Small intestine (tissue), 7 donors: ENCODE measurements around the gene CCT3. TPM values are rescaled to one million over a fixed set of nuclear protein-coding genes. Genes with fewer than 3 reads are reported as not detected.
"Not testable (repeated sequence)": the region's sequence is repeated elsewhere in the genome, so short reads cannot be mapped to it uniquely, and the experiment has no call there.

ENCODE experiments used
- DNase-seq, 2 donors: peaks; one replicate each; pipeline versions ENCODE4 v3.0.0 to v3.0.0-alpha.2; 2013
- FAIRE-seq: peaks from 2 replicates; lab custom pipeline; 2012; peaks lifted over from hg19 to GRCh38; lab: Jason Lieb, UNC
- H3K27ac ChIP-seq, 3 donors: one replicate each; pipeline ENCODE4 v1.5.1; 2013; ENCODE audit warnings: low read length in 2 of 3, mild to moderate bottlenecking in 2 of 3, control low read depth in 1 of 3, inconsistent platforms in 1 of 3, low read depth in 1 of 3, moderate library complexity in 1 of 3
- H3K27me3 ChIP-seq, 3 donors: one replicate each; pipeline ENCODE4 v1.6.1; 2013; ENCODE audit warnings: low read length in 3 of 3, inconsistent platforms in 1 of 3; ENCODE audit not compliant: control insufficient read depth in 3 of 3, insufficient read depth in 3 of 3
- H3K36me3 ChIP-seq, 3 donors: one replicate each; pipeline ENCODE4 v1.6.1; 2013; ENCODE audit warnings: low read length in 3 of 3, inconsistent platforms in 1 of 3, low read depth in 1 of 3, mild to moderate bottlenecking in 1 of 3, moderate library complexity in 1 of 3; ENCODE audit not compliant: control insufficient read depth in 3 of 3, insufficient read depth in 2 of 3
- H3K4me1 ChIP-seq, 3 donors: one replicate each; pipeline ENCODE4 v1.6.1; 2013; ENCODE audit warnings: low read length in 2 of 3, inconsistent platforms in 1 of 3, low read depth in 1 of 3, mild to moderate bottlenecking in 1 of 3, moderate library complexity in 1 of 3; ENCODE audit not compliant: control insufficient read depth in 3 of 3, insufficient read depth in 2 of 3
- H3K4me3 ChIP-seq, 3 donors: one replicate each; pipeline ENCODE4 v1.5.1; 2013; ENCODE audit warnings: low read length in 3 of 3, control low read depth in 1 of 3, inconsistent platforms in 1 of 3, low read depth in 1 of 3, mild to moderate bottlenecking in 1 of 3, moderate library complexity in 1 of 3
- H3K9me3 ChIP-seq, 2 donors: one replicate each; pipeline ENCODE4 v1.6.1; 2013; ENCODE audit warnings: low read depth in 1 of 2, low read length in 1 of 2; ENCODE audit not compliant: control insufficient read depth in 2 of 2, insufficient read depth in 1 of 2
- WGBS, 3 donors: extraction: QIAGEN DNeasy Blood & Tissue Kit; methylation state at CpG; one replicate each; pipeline ENCODE4 v1.1.7; 2013; 5-methylcytosine and 5-hydroxymethylcytosine counted together
- polyA plus RNA-seq, 4 donors: library from polyadenylated mRNA; stranded (reverse) in 3 of 4; unstranded in 1 of 4; fragments of 200-250 nt in 3 of 4; fragments of 120-200 nt in 1 of 4; gene quantifications; one replicate each; pipeline versions ENCODE4 v1.2.1 to v1.2.3, GENCODE V29; 2013
- donor health status: healthy with polysubstance abuse.
- donor health status: control.
- donor health status: control.
- donor health status: Bipolar disorder and iron deficiency.
- donor health status: healthy.

The CCT3 gene
- polyA plus RNA-seq, 4 donors: 113 to 187 (median 155) TPM

DNA sequence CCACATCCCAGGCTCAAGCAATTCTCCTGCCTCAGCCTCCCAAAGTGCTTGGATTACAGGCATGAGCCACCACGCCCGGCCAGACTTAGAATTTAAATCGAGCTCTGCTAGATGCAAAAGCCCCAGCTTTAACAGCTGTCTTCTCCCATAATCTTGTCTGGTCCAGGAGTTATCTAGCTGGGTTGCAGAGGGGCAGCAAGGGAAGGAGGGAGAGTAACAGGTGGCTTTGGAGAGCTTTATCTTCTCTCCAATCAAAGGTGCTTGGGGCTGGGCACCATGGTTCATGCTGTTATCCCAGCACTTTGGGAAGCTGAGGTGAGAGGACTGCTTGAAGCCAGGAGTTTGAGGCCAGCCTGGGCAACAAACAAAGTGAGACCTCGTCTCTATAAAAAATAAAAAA, 34.8 kb upstream of the CCT3 start:
- FAIRE-seq (no peak), DNase-seq (no peak)
- H3K9me3 ChIP-seq: no peaks in the 10 kb centered on the region
- peaks cover 0 to 60% (median 0%) of the 10 kb centered on the region in 3 donors for H3K4me1 ChIP-seq
- no peak overlapping the region for H3K27ac ChIP-seq
- H3K4me3 ChIP-seq: no peak overlapping the region
- WGBS, 3 donors: 74 to 77% (median 76%) methylated on average over 4 of the region's 4 CpGs
- H3K27me3 ChIP-seq: peaks cover 0 to 2% (median 0%) of the 10 kb centered on the region in 3 donors
- H3K36me3 ChIP-seq: peaks cover 0 to 19% (median 0%) of the 10 kb centered on the region in 3 donors

DNA sequence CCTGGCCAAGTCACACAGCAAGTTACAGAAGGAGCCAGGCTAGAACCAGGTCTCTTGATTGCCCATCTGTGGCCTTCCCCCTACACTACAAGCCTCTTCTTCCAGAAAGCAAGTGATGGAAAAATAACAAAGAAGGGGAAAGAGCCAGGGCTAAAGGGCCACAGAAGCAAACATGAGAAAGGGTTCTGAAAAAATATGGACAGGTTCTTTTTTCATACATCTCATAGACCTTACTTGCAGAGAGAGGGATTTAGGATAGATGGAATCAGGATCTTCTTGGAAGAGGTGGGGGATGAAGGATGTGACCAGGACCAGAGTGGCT, 34.1 kb upstream of the CCT3 start:
- no peak for DNase-seq
- Histone ChIP-seq H3K36me3 (peaks cover 0 to 13% (median 0%) of the 10 kb centered on the region in 3 donors), H3K9me3 (no peaks in the 10 kb centered on the region), H3K27me3 (peaks cover 0 to 2% (median 0%) of the 10 kb centered on the region in 3 donors), H3K27ac (peak overlapping the region in 1 of 3 donors; percentile 75), H3K4me3 (no peak overlapping the region), H3K4me1 (peaks cover 0 to 64% (median 0%) of the 10 kb centered on the region in 3 donors)
- FAIRE-seq: no peak

DNA sequence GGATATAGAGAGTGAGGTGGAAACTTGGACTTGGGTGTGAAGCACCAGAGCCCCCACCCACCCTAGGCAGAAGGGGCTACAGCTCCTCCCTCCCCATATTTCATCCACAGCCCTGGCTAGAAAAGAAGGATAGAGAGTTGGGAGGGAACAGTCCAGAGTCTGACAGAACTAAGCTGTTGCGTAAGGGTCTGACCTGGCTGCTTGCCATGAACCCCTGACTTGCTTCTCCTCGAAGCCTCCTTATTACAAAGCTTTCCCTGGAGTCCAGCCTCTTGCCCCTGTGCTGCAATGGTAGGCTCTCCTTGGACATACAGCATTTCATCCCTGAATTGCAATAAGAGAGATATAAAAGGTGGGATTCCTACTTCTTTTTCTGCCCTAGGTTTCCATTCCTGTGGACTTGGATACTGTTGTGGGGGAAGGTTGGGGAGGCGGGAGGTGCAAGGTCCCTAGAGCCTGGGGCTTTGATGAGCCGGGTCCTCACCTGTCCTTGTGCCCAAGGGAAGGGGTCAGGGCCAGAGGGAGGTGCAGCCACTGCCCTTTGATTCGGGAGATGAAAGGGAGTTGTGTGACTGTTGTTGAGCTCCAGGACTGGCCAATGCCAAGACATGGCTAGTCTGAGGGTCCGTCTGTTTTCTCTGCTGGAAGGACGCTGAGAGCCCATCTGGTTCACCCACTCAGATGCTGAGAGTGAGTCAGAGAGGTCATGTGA, 33.6 kb upstream of the CCT3 start:
- DNase-seq (peak; percentile 51 to 94), FAIRE-seq (no peak)
- Histone ChIP-seq H3K36me3 (peaks cover 0 to 8% (median 0%) of the 10 kb centered on the region in 3 donors), H3K4me3 (no peak overlapping the region), H3K27ac (peak overlapping the region in 1 of 3 donors; percentile 75), H3K9me3 (no peaks in the 10 kb centered on the region), H3K4me1 (peaks cover 0 to 65% (median 0%) of the 10 kb centered on the region in 3 donors), H3K27me3 (peaks cover 0 to 2% (median 0%) of the 10 kb centered on the region in 3 donors)
- WGBS, 3 donors: 21 to 38% (median 37%) methylated on average over 7 of the region's 7 CpGs

DNA sequence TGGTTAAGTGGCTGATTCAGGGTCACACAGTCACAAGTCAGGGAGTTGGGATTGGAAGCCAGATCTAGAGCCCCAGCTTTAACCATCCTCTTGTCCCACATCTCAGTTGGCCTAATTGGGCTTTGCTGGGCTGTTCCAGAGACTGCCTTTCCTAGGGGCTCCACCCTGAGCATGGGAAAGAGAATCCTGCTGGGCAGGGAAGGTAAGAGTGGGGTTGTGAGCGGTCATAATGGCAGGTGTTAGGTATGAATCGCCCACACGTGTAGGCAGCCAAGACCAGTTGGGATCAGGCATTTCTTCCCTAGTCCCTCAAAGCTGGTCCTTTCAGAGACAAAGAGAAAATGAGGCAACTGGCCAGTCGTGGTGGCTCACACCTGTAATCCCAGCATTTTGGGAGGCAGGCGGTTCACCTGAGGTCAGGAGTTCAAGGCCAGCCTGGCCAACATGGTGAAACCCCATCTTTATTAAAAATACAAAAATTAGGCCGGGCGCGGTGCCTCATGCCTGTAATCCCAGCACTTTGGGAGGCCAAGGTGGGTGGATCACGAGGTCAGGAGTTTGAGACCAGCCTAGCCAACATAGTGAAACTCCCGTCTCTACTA, 31.7 kb upstream of the CCT3 start:
- not testable (repeated sequence) for H3K36me3 ChIP-seq, DNase-seq, H3K9me3 ChIP-seq, FAIRE-seq, H3K27me3 ChIP-seq
- H3K27ac ChIP-seq: peak overlapping the region in 1 of 3 donors; percentile 55
- H3K4me1 ChIP-seq: peaks cover 0 to 57% (median 0%) of the 10 kb centered on the region in 3 donors
- WGBS, 3 donors: 89 to 93% (median 91%) methylated on average over 10 of the region's 10 CpGs
- peak overlapping the region in 2 of 3 donors; percentile 48 to 71 for H3K4me3 ChIP-seq

DNA sequence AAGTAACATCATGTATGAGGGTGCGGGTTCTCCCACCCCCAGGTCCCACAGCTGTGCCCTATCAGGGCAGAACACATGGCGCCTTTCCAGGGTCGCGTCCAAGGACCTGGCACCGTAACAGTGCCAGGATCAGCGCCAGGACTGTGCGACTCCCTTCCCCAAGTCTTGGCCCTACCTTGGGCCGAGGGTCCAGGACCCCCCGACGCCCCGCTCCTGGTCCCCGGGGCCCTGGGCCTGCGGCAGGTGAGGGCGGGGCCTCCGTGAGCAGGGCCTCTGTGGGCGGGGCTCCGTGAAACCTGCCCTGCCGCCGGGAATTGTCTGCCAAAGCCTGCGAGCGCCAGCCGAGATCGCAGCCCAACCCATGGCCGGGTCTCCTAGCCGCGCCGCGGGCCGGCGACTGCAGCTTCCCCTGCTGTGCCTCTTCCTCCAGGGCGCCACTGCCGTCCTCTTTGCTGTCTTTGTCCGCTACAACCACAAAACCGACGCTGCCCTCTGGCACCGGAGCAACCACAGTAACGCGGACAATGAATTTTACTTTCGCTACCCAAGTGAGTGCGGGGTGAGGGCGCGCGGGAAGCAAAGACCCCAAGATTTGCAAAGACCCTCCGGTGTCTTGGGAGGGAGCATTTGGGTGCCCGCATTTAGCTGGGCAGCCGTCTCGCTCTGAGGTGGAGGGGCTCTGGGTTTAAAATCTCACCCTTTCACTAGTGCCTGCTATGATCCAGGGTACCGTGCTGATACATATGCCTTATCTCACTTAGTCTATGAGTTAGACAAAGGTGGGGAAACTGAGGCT, 31.0 kb upstream of the CCT3 start, which contains the start of gene RHBG:
TSS of gene RHBG (plus strand) at position 323 of the 796 bp plus-strand sequence. CDS start at position 362, 39 bp downstream.
- H3K9me3 ChIP-seq: no peaks in the 10 kb centered on the region
- DNase-seq (peak; percentile 71 to 85), FAIRE-seq (no peak)
- 4 to 10% (median 7%) methylated on average over 42 to 48 of the region's 48 CpGs for WGBS, 3 donors
- peak within 1 kb of the TSS in 1 of 3 donors; percentile 55 for H3K27ac ChIP-seq
- H3K27me3 ChIP-seq: peaks cover 0 to 5% (median 0%) of the 10 kb centered on the region in 3 donors
- peaks cover 0 to 57% (median 0%) of the 10 kb centered on the region in 3 donors for H3K4me1 ChIP-seq
- H3K4me3 ChIP-seq: peak within 1 kb of the TSS; percentile 19 to 71 (median 48)
- peaks cover 0 to 3% (median 0%) of the 10 kb centered on the region in 3 donors for H3K36me3 ChIP-seq

DNA sequence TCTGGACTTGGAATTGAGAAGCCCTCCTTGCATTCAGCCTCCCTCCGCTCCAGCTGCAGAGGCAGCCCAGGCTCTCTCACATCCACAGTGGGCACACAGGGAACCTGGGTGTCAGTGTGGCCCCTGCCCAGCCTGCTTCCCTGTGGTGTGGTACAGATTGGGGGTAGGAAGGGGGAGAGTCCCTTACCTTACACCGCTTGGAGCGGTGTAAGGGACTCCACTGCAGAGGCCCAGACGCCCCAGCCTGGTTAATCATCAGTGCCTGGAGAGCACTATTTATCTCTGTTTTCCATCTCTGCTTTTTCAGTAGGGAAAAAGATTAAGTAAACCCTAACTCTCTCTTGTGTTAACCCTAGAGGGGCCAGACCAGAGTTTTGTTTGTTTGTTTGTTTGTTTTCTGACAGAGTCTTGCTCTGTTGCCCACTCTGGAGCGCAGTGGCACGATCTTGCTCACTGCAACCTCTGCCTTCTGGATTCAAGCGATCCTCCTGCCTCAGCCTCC, 30.1 kb upstream of the CCT3 start:
- H3K4me1 ChIP-seq: peaks cover 0 to 50% (median 0%) of the 10 kb centered on the region in 3 donors
- DNase-seq: peak in 1 of 2 donors; percentile 59
- no peak overlapping the region for H3K4me3 ChIP-seq
- 76 to 87% (median 81%) methylated on average over 7 of the region's 7 CpGs for WGBS, 3 donors
- peaks cover 0 to 3% (median 0%) of the 10 kb centered on the region in 3 donors for H3K36me3 ChIP-seq
- H3K27me3 ChIP-seq: peaks cover 0 to 5% (median 0%) of the 10 kb centered on the region in 3 donors
- no peaks in the 10 kb centered on the region for H3K9me3 ChIP-seq
- no peak overlapping the region for H3K27ac ChIP-seq
- no peak for FAIRE-seq

DNA sequence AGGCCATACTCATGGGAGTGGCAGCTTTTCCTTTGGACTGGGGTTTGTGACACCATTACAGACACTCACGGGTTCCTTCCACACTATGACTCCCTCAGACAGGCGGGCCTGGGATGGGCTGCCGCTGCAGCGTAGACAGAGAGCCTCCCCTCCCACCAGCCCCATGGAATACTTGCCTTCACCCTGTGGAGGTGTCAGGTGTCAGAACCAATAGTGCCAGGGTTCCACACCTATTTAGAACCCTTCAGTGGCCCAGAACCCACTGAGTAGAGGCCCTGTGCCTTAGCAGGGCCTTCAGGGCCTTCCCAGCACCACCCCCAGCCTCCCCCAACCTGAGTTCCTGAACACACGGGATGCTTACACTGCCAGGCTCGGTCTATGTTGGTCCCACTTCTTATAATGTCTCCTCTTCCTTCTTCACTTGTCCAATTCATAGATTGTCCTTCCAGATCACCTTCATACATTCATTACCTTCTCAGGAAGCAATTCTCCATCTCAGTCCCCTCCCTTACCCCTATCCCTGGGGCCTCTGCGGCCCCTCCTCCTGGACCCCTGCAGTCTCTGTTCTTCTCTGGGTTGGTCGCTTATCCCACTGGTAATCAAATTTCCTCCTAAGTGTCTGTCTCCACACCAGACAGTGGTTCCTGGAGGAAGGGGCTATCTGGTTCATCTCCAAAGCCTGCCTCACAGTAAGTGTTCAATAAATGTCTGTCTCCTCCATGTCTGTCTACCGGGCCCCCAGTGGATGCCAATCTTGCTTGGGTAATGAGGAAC, 29.5 kb upstream of the CCT3 start:
- WGBS, 3 donors: 81 to 83% (median 83%) methylated on average over 9 of the region's 9 CpGs
- FAIRE-seq: no peak
- H3K27me3 ChIP-seq: peaks cover 0 to 5% (median 0%) of the 10 kb centered on the region in 3 donors

More for the DNA sequence above, 29.5 kb upstream of the CCT3 start:
- H3K9me3 ChIP-seq: no peaks in the 10 kb centered on the region
- H3K4me3 ChIP-seq: no peak overlapping the region
- peaks cover 0 to 48% (median 0%) of the 10 kb centered on the region in 3 donors for H3K4me1 ChIP-seq
- H3K27ac ChIP-seq: no peak overlapping the region
- no peaks in the 10 kb centered on the region for H3K36me3 ChIP-seq
- DNase-seq: peak in 1 of 2 donors; percentile 33
